Measurements from ENCODE around the gene PLIN1.
A peak's percentile ranks its signal among the peaks of the same experiment; 100 is the strongest.

Gene PLIN1

GRCh38 chr15:89672221-89673164, 6.7 kb downstream of the PLIN1 start:
- DNase-seq: peak; percentile 32

- no peak for DNase-seq
These were observed 7.5 kb downstream of the PLIN1 start for GRCh38 chr15:89671687-89672086.

- DNase-seq: no peak
These were observed 8.1 kb downstream of the PLIN1 start for GRCh38 chr15:89670971-89671560.

- no peak for DNase-seq
These were observed 9.2 kb downstream of the PLIN1 start for GRCh38 chr15:89669941-89670340.

GRCh38 chr15:89669309-89669865, 9.8 kb downstream of the PLIN1 start:
- no peak for DNase-seq

- DNase-seq: no peak
These were observed 11.0 kb downstream of the PLIN1 start for GRCh38 chr15:89668171-89668570.

GRCh38 chr15:89667706-89667960, 11.5 kb downstream of the PLIN1 start:
- DNase-seq: no peak

- DNase-seq: no peak
These were observed 12.1 kb downstream of the PLIN1 start for GRCh38 chr15:89666858-89667705.

- DNase-seq: no peak
These were observed 12.8 kb downstream of the PLIN1 start for GRCh38 chr15:89666184-89666857.

GRCh38 chr15:89665449-89666181, 13.6 kb downstream of the PLIN1 start:
- DNase-seq: peak; percentile 56

- no peak for DNase-seq
These were observed 14.5 kb downstream of the PLIN1 start for GRCh38 chr15:89664441-89665350.

GRCh38 chr15:89662893-89663626, 16.1 kb downstream of the PLIN1 start:
- DNase-seq: peak; percentile 93

- no peak for DNase-seq
These were observed 18.6 kb downstream of the PLIN1 start for GRCh38 chr15:89660556-89660955.

GRCh38 chr15:89659295-89659694, 19.9 kb downstream of the PLIN1 start:
- DNase-seq: no peak

- no peak for DNase-seq
These were observed 21.4 kb downstream of the PLIN1 start for GRCh38 chr15:89657686-89658200.

GRCh38 chr15:89656116-89656815, 22.9 kb downstream of the PLIN1 start:
- DNase-seq: no peak

- peak; percentile 69 for DNase-seq
These were observed 24.0 kb downstream of the PLIN1 start, which contains the start of gene KIF7 for GRCh38 chr15:89654847-89655805. TSS of gene KIF7 (minus strand) at chr15:89655467. CDS start at chr15:89652930, 2,537 bp downstream.
